ENCODE results near the gene CDH13.

GRCh38 chr16:83676086-83676485 lies 1049.3 kb downstream of the CDH13 start:
- TF ChIP-seq CTCF (IDR thresholded peaks at IDR 0.05; ENCODE audit: borderline replicate concordance, extremely low read depth, low read length, poor library complexity, severe bottlenecking), result no peak
- TF ChIP-seq EZH2 (IDR thresholded peaks at IDR 0.05; ENCODE audit: borderline replicate concordance, low read depth, low read length, severe bottlenecking), result no peak
